Measurements from ENCODE around the gene ADSS1.
"Not testable (repeated sequence)": the region's sequence is repeated elsewhere in the genome, so short reads cannot be mapped to it uniquely, and the experiment has no call there.

Gene ADSS1

DNA sequence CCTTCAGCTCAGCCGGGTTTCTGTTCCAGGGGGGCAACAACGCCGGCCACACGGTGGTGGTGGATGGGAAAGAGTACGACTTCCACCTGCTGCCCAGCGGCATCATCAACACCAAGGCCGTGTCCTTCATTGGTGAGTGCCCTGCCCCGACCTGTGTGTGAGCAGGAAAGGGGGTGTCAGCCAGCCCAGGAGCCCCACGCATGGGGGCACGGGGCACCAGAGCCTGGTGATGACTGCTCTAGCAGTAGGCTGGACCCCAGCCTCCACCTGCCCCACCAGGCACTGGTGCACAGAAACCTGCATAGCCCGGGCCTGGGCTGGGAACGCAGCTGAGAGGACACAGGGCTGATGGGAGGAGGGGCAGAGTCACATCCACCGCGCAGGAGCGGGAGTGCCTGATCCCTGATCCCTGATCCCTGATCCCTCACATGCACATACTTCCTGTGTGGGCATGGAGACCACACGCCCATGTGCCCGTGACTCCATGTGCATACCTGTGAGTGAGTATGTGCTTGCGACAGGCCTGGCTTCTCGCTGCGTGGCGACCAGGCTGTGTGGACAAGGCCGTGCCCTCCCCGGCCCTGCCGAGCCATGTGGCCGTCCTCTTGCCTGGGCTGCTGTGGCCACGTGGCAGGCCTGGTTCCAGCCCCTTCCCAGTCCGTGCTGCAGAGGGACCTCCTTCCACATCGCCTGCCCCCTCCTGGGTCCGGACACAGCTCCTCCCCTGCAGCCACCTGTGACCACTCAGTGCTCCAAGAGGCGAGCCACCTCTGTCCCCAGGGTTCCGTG is 11.2 kb downstream of the ADSS1 start:
- DNase-seq, result no peak

DNA sequence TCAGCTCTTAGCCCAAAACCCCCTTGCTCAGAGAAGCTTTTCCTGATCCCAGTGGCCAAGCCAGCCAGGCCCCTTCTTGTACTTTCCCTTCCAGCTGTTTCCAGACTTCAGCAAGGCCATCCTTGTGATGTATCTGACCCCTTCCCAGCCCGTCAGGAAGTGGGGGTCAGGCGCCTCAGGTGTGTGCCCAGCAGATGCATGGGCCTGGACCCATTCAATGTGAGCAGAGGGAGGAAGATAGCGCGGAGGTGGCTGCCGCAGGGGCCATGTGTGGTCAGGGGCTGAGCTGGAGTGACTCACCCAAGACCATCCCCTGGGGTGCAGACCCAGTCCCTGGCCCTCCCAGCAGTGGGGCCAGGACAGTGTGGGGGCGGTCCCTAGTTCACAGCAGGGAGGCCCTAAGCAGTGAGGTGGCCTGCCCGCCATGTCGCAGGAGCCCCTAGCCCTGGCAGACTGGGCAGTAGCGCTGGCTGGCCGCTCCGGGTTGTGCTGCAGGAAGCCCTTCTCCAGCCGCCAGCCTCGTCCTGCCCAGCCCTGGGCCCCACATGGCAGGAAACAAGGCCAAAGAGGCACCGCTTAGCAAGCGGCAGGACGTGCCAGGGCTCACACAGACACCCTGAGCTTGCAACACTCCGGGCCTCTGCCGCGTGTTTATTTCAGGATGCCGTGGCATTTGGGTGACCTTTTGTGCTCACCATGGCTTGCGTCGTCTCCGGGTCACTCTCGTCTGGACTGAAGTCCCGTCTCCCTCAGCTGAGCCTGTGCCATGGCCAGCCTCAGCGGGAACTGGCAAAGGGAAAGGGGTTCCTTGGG is 12.0 kb downstream of the ADSS1 start:
- no peak for DNase-seq

DNA sequence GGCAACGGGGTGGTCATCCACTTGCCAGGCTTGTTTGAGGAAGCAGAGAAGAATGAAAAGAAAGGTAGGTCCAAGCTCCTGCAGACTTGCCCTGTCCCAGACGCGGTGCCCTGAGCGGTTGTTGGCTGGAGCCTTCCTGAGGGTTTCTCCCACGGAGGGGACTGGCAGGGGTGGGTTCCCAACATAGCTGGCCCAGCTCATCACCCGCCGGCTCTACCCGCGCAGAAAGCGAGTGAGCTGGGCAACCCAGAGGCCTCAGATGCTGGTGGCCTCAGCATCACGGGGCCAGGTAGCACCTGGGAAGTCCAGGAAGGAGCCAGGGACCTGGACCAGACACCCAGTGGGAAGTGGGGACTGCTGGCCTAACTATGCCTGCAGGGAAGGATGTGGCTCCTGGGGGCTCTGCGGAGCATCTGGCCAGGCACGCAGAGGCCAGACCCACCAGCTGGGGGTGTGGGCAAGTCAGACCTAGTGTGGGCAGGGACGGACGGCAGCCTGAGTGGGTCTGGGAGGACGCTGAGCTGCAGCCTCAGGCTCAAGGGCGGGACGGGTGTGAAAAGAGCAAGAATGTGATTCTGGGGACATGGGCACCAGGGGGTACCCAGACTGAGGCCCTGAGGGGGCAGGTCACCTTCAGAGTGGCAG is 14.5 kb downstream of the ADSS1 start:
- DNase-seq, result no peak

DNA sequence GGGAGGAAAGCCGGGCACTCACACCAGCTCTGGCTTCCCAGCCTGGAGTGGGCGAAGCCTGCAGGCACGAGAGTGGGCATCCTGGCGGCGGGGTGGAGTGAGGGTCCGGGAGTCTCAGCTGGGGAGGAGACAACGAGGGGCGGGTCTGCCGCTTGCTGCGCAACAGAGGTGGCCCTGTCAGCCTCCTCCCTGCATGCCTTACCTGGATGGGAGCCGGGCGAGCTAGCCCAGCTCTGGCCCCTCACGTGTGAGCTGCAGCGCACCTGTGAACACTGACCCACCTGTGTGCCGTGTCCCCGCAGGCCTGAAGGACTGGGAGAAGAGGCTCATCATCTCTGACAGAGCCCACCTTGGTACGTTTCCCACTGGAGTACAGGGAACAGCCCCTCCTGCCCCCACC is 15.0 kb downstream of the ADSS1 start:
- no peak for DNase-seq

- DNase-seq, result no peak
Measured at GRCh38 chr14:104739546-104740516, 15.8 kb downstream of the ADSS1 start.

- no peak for DNase-seq
Measured at GRCh38 chr14:104741108-104741802, 17.2 kb downstream of the ADSS1 start.

- no peak for DNase-seq
Measured at GRCh38 chr14:104741803-104742251, 17.8 kb downstream of the ADSS1 start.

- DNase-seq, result no peak
Measured at GRCh38 chr14:104742586-104743455, 18.8 kb downstream of the ADSS1 start.

GRCh38 chr14:104743461-104744380 is 19.7 kb downstream of the ADSS1 start:
- DNase-seq, result no peak

GRCh38 chr14:104744484-104744883 is 20.5 kb downstream of the ADSS1 start:
- no peak for DNase-seq

- DNase-seq, result no peak
Measured at GRCh38 chr14:104745431-104745830, 21.4 kb downstream of the ADSS1 start.

DNA sequence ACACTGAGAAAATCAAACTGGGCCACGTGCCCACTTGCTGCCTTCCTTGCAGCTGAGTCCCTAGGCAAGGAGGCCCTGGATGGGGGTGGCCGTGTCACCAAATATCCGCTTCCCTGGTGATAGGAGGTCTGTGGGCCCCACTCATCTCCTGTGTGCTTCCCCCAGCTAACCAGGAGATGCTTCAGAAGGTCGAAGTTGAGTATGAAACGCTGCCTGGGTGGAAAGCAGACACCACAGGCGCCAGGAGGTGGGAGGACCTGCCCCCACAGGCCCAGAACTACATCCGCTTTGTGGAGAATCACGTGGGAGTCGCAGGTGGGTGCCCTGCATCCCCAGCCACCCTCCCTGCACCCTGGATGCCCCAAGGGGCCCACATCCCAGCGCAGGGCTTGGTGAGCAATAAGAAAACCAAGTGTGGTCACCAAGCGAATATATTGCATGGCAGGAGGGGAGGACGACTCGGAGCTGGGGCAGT is 22.1 kb downstream of the ADSS1 start:
- no peak for DNase-seq

DNA sequence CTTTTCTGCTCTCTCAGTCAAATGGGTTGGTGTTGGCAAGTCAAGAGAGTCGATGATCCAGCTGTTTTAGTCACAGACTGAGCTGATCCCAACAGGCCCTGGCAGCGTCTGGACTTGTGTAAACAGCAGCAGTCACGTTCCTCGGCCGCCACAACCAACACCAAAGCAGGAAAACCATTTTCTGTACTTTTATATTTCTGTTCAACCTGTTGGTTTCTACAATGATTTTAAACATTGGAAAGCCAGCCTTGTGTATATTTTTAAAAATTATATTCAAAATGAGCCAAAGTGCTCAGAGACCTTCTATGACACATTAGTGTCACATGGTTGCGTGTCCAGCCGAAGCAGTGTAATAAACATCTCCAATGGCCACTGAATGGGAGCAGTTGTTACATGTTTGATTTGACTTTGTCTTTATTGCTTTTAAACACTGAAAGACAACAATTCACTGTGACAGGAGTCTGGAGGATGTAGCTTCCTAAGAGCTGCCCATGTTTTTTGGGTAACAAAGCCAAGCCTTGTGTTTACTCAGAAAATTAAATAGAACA is 23.0 kb downstream of the ADSS1 start:
- no peak for DNase-seq

- DNase-seq, result no peak
Measured at GRCh38 chr14:104747876-104748275, 23.8 kb downstream of the ADSS1 start.

GRCh38 chr14:104749111-104749649 is 25.2 kb downstream of the ADSS1 start:
- no peak for DNase-seq

DNA sequence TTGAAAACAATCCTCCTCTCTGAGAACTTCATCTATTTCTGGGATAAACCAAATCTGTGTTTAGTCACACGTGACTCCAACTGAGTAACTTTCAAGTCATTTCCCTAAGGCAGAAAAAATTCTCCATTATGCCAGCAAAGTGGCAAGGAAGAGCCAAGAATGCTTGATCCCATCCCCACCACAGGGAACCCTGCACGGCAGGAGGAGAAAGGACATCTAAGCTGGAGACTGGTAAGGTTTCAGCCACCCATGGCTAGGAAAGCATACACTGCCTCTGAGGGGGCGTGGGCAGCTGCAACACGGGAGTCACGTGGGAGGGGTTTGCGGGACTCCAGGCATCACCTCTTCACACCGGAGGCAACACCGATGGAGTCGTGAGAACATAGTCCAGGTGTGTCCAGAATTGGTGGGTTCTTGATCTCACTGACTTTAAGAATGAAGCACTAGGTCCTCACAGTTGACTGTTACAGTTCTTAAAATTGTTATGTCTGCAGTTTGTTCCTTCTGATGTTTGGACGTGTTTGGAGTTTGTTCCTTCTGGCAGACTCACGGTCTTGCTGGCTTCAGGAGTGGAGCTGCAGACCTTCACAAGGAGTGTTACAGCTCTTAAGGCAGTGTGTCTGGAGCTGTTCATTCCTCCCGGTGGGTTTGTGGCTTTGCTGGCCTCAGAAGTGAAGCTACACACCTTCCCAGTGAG is 26.2 kb downstream of the ADSS1 start:
- DNase-seq, result no peak

DNA sequence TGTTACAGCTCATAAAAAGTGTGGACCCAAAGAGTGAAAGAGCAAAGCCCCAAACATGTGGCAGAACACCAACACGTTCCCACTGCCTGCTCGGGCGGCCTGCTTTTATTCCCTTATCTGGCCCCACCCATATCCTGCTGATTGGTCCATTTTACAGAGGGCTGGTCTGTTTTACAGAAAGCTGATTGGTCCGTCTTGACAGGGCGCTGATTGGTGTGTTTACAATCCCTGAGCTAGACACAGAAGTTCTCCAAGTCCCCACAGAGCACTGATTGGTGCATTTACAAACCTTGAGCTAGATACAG is 26.7 kb downstream of the ADSS1 start:
- not testable (repeated sequence) for DNase-seq
